NCI-H226 (cell line): ENCODE data around the gene CNTNAP2.

Source experiments
- DNase-seq: peaks from one replicate; pipeline ENCODE4 v3.0.0-alpha.2; 2015

CNTNAP2 gene

DNA sequence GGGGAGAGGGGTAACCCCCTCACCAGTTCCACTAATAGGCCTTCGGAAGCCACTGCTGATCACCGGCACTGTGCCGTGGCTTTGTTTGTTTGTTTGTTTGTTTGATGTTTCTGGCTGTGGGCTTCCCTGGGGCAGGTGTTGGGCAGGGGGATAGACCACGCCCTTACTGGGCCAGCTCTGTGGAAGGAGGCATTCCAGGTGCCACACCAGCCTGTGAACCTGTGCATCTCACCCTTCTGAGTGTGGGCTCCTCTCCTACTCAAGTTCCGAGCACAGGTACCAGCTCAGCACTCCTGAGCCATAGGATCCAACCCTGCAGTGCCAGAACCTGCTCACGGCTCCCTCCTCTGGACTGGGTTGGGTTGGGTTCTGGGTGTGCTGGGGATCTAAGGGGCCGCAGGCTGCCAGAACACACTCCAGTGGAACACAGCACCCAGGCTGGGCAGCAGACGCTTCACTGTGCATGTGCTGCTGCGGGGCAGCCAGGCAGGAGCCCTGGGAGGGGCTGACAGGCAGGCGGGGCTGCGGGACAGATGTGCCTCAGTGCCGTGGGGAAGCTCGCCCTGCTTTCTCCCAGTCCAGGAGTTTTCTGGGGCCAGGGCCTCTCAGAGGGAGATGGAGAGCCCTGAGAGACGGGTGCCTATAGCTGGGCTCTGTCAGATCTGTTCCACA, 1053.9 kb downstream of the CNTNAP2 start:
- DNase-seq = no peak

GRCh38 chr7:147171013-147171391, 1054.4 kb downstream of the CNTNAP2 start:
- no peak for DNase-seq

- no peak for DNase-seq
Observed at GRCh38 chr7:147173883-147174282, 1057.3 kb downstream of the CNTNAP2 start.

- DNase-seq = no peak
Observed at GRCh38 chr7:147182874-147183273, 1066.3 kb downstream of the CNTNAP2 start.

GRCh38 chr7:147183276-147183675, 1066.7 kb downstream of the CNTNAP2 start:
- DNase-seq = no peak

GRCh38 chr7:147188467-147188866, 1071.9 kb downstream of the CNTNAP2 start:
- no peak for DNase-seq

GRCh38 chr7:147193476-147193875, 1076.9 kb downstream of the CNTNAP2 start:
- DNase-seq = no peak

- DNase-seq = no peak
Observed at GRCh38 chr7:147196481-147196880, 1079.9 kb downstream of the CNTNAP2 start.

GRCh38 chr7:147197006-147197405, 1080.4 kb downstream of the CNTNAP2 start:
- no peak for DNase-seq

- DNase-seq = no peak
Observed at GRCh38 chr7:147199868-147200267, 1083.3 kb downstream of the CNTNAP2 start.

DNA sequence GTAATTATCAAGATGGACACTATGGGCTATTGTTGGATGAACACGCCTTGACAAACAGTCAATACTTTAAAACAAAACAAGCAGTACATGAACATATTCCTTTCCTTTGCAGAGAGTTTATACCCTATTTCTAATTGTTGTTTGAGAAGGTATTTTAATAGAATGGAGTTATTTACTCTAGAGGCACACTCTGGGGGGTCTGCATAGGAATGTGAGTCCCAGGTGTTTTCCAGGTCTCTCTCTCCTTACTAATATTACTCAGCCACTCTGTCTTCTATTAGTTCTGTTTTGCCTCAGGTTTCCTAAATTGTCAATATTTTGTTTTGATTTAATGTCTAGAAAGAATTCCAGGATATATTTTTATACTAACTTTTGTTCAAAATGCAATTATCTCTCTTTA, 1091.4 kb downstream of the CNTNAP2 start:
- no peak for DNase-seq

DNA sequence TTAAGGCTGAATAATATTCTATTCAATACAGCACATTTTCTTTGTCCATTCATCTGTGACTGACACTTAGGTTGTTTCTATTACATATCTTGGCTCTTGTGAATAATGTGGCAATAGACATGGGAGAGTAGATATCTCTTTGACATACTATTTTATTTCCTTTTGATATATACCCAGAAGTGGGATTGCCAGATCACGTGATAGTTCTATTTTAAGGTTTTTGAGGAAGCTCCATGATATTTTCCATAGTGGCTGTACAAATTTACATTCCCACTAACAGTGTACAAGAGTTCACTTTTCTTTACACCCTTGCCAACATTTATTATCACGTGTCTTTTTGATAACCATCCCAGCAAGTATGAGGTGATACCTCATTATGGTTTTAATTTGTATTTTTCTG, 1114.7 kb downstream of the CNTNAP2 start:
- no peak for DNase-seq

DNA sequence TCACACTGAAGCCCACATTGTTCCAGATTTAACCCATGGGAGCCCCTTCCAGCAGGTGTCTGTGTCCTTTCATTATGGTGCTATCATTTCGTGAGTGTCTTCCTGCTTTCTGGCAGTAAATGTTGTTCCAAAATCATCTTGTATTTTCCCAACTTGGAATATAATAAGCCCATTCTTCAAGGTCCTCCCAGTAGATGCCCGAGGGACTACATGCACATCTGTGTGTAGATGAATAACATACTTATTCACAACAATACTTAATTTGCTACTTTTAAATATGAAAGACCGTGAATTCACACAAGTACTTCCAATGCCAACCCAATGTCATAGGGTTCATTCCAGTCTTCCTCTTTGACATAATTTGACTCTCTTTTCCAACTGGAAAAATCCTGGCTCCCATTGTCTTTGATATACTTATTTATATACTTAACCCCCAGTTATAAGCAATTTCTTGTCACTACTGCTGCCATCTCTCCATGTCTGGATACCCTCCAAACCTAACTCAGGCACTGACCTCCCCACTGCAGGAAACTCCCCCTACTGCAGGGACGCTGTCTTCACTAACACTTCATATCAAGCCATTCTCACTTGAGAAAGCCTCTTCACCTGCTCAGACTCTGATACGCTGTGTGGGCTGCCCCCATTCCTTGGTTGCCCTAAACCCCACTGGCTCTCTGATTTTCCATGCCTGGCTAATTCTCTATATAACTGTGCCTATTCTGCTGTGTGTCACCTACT, 1119.2 kb downstream of the CNTNAP2 start:
- no peak for DNase-seq

DNA sequence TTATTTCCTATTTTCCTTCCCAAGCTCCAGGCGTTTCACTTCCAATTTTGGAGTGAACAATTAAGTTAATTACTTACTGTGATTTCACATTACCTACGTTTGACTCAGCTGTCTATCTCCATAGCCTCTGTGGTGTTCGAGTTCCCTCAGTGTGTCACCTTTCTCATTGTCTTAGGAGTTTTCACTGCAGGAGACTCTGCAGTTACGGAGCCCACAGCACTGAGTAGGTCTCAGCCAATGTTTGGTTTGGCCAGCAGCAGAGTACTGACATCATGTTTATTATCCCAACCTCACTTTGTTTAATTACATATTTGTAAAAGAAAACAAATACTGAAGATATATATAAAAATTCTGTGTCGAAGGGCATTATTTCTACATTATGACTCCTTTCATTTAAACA, 1123.9 kb downstream of the CNTNAP2 start:
- no peak for DNase-seq

- DNase-seq = no peak
Observed at GRCh38 chr7:147245274-147245673, 1128.7 kb downstream of the CNTNAP2 start.

GRCh38 chr7:147249956-147250355, 1133.4 kb downstream of the CNTNAP2 start:
- no peak for DNase-seq

DNA sequence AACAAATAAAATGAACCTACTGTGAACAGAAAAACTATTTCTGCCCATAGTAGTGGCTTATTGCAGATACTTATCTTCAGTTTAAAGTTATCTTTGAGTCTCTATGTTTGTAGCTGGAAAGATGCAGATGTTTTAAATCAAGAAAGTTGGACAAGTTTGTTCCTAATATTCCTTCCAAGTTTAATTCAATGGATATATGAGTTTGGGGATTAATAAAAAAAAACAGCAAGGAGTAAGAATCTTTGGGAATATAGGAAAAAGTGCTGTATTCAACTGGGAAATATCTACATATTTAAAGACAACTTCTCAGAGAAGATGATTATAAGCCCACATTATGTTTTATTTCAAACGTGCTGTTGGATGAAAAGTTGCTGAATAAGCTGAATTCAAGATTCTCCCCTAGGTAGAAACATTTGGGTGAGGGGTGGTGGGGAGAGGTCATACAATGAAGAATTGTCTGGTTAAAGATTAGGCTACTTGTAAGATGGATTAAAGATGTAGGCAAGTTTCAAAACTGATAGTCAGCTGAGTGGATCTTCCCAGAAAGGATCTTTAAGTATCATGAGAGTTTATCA, 1135.2 kb downstream of the CNTNAP2 start:
- DNase-seq = no peak

- DNase-seq = no peak
Observed at GRCh38 chr7:147261693-147262092, 1145.1 kb downstream of the CNTNAP2 start.

- no peak for DNase-seq
Observed at GRCh38 chr7:147265528-147265927, 1148.9 kb downstream of the CNTNAP2 start.

GRCh38 chr7:147276106-147276505, 1159.5 kb downstream of the CNTNAP2 start:
- DNase-seq = no peak

DNA sequence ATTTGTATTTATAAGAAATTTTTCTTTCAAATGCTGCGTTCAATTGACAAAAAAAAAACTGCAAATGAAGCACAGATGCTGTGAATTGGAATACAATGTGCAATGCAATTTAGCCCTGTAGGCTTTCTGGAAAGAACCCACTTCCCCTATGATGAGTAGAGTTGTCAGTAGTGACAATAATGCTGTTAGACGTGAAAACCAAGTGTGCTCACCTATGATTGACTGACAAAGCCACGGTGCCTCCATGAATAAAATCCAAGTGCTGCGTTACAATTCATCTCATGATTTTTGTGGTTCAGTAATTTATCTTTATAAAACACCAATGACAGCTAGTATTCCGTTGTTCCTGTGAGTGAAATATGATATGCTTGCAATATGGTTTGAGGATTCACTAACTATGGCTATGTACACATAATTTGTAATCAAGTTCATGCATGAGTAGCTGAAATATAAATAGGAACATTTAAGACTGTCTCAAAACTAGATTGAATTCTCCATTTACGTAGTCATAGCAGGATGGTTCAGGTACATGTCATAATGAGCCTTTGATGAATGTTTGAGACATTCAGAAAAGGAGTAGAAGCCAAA, 1160.3 kb downstream of the CNTNAP2 start:
- DNase-seq = no peak

- no peak for DNase-seq
Observed at GRCh38 chr7:147279514-147279913, 1162.9 kb downstream of the CNTNAP2 start.

DNA sequence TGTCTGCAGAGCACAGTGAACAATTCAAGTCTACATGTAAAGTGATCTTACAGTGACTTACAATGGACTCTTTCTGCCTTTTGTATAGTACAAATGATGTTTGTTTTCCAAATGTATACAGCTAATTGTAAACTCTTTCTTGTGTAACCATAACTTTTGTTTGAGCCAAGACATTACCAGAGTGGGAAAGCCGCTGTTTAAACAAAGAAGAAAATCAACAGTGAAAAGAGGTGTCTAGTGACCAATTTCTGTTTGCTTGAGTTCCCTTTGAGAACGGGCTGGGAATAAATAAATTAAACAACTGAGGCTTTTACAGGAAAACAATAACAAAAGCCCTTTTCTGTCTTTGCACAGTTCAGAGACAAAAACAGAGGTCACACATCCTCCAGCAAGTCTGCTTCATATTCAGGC, 1163.4 kb downstream of the CNTNAP2 start:
- no peak for DNase-seq

- DNase-seq = no peak
Observed at GRCh38 chr7:147282204-147282603, 1165.6 kb downstream of the CNTNAP2 start.
